ENCODE data around the gene RNF152. TPM values are rescaled to one million over a fixed set of nuclear protein-coding genes. Genes with fewer than 3 reads are reported as not detected.

Gene RNF152
- total RNA-seq, 1 donor from 2014 or later, result 4.1 TPM

- H3K4me1 Mint-ChIP-seq (ENCODE audit: unreplicated experiment), result peaks cover 2% of the 10 kb centered on the region
- no peak for TF ChIP-seq CTCF (IDR thresholded peaks at IDR 0.05; ENCODE audit: unreplicated experiment)
- peaks cover 2% of the 10 kb centered on the region for H3K27me3 Mint-ChIP-seq (ENCODE audit: unreplicated experiment)
- no peaks in the 10 kb centered on the region for H3K36me3 Mint-ChIP-seq (ENCODE audit: low read depth, unreplicated experiment)
- no peak overlapping the region for H3K4me3 Mint-ChIP-seq (ENCODE audit: unreplicated experiment)
- no peaks in the 10 kb centered on the region for H3K9me3 Mint-ChIP-seq (ENCODE audit: unreplicated experiment)
- H3K27ac Mint-ChIP-seq (ENCODE audit: unreplicated experiment), result no peak overlapping the region
- no peak for DNase-seq (ENCODE audit: low spot score)
These were observed 9.3 kb downstream of the RNF152 start for GRCh38 chr18:61883547-61883946.

- H3K36me3 Mint-ChIP-seq (ENCODE audit: low read depth, unreplicated experiment), result no peaks in the 10 kb centered on the region
- no peak for DNase-seq (ENCODE audit: low spot score)
- no peaks in the 10 kb centered on the region for H3K4me1 Mint-ChIP-seq (ENCODE audit: unreplicated experiment)
- H3K4me3 Mint-ChIP-seq (ENCODE audit: unreplicated experiment), result no peak overlapping the region
- no peak for TF ChIP-seq CTCF (IDR thresholded peaks at IDR 0.05; ENCODE audit: unreplicated experiment)
- no peak overlapping the region for H3K27ac Mint-ChIP-seq (ENCODE audit: unreplicated experiment)
- H3K9me3 Mint-ChIP-seq (ENCODE audit: unreplicated experiment), result no peaks in the 10 kb centered on the region
- peaks cover 2% of the 10 kb centered on the region for H3K27me3 Mint-ChIP-seq (ENCODE audit: unreplicated experiment)
These were observed 10.4 kb downstream of the RNF152 start for GRCh38 chr18:61882296-61883004.

GRCh38 chr18:61876899-61877298 is 15.9 kb downstream of the RNF152 start:
- no peak for DNase-seq (ENCODE audit: low spot score)
- no peaks in the 10 kb centered on the region for H3K9me3 Mint-ChIP-seq (ENCODE audit: unreplicated experiment)
- peaks cover 2% of the 10 kb centered on the region for H3K27me3 Mint-ChIP-seq (ENCODE audit: unreplicated experiment)
- H3K4me3 Mint-ChIP-seq (ENCODE audit: unreplicated experiment), result no peak overlapping the region
- no peak for TF ChIP-seq CTCF (IDR thresholded peaks at IDR 0.05; ENCODE audit: unreplicated experiment)
- no peaks in the 10 kb centered on the region for H3K4me1 Mint-ChIP-seq (ENCODE audit: unreplicated experiment)
- H3K36me3 Mint-ChIP-seq (ENCODE audit: low read depth, unreplicated experiment), result no peaks in the 10 kb centered on the region
- H3K27ac Mint-ChIP-seq (ENCODE audit: unreplicated experiment), result no peak overlapping the region

- no peak for DNase-seq (ENCODE audit: low spot score)
- Mint-ChIP-seq H3K36me3 (ENCODE audit: low read depth, unreplicated experiment) (no peaks in the 10 kb centered on the region), H3K4me1 (ENCODE audit: unreplicated experiment) (peaks cover 5% of the 10 kb centered on the region), H3K4me3 (ENCODE audit: unreplicated experiment) (no peak overlapping the region), H3K9me3 (ENCODE audit: unreplicated experiment) (no peaks in the 10 kb centered on the region), H3K27me3 (ENCODE audit: unreplicated experiment) (peaks cover 5% of the 10 kb centered on the region), H3K27ac (ENCODE audit: unreplicated experiment) (no peak overlapping the region)
- TF ChIP-seq CTCF (IDR thresholded peaks at IDR 0.05; ENCODE audit: unreplicated experiment), result no peak
These were observed 22.7 kb downstream of the RNF152 start for GRCh38 chr18:61870151-61870550.

GRCh38 chr18:61869636-61870035 is 23.2 kb downstream of the RNF152 start:
- no peak for TF ChIP-seq CTCF (IDR thresholded peaks at IDR 0.05; ENCODE audit: unreplicated experiment)
- Mint-ChIP-seq H3K4me3 (ENCODE audit: unreplicated experiment) (no peak overlapping the region), H3K27ac (ENCODE audit: unreplicated experiment) (no peak overlapping the region), H3K36me3 (ENCODE audit: low read depth, unreplicated experiment) (no peaks in the 10 kb centered on the region), H3K9me3 (ENCODE audit: unreplicated experiment) (no peaks in the 10 kb centered on the region), H3K27me3 (ENCODE audit: unreplicated experiment) (peaks cover 5% of the 10 kb centered on the region), H3K4me1 (ENCODE audit: unreplicated experiment) (peaks cover 5% of the 10 kb centered on the region)
- DNase-seq (ENCODE audit: low spot score), result no peak

All from endothelial cell (in vitro differentiated cells).